ENCODE data around the gene RIF1.

DNA sequence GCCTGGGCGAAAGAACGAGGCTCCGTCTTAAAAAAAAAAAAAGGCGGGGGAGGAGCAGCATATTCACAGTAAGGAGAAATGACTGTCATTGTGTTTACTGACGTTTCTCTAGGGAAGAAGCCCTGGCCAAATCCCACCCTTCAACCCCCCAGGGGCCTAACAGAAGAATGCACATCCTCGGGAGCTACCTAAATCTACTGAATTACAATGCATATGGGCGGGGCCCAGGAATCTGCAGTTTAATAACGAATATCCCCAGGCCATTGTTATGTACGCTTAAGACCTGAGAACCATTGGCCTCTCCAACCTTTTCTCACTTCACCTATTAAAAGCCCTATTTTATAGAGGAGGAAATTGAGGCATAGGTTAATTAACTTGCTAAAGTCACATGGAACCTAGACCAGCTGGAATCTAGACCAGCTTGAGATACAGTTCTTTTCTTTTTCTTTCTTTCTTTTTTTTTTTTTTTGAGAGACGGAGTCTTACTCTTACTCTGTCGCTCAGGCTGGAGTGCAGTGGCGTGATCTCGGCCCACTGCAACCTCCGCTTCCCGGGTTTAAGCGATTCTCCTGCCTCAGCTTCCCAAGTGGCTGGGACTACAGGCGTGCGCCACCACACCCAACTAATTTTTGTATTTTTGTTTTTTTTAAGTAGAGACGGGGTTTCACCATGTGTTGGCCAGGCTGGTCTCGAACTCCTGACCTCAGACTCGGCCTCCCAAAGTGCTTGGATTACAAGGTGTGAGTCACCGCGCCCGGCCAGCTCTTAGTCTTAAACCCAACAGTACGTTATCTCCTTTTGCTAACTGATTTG lies 708 bp upstream of the RIF1 start:
- TF ChIP-seq, protein P1, sequence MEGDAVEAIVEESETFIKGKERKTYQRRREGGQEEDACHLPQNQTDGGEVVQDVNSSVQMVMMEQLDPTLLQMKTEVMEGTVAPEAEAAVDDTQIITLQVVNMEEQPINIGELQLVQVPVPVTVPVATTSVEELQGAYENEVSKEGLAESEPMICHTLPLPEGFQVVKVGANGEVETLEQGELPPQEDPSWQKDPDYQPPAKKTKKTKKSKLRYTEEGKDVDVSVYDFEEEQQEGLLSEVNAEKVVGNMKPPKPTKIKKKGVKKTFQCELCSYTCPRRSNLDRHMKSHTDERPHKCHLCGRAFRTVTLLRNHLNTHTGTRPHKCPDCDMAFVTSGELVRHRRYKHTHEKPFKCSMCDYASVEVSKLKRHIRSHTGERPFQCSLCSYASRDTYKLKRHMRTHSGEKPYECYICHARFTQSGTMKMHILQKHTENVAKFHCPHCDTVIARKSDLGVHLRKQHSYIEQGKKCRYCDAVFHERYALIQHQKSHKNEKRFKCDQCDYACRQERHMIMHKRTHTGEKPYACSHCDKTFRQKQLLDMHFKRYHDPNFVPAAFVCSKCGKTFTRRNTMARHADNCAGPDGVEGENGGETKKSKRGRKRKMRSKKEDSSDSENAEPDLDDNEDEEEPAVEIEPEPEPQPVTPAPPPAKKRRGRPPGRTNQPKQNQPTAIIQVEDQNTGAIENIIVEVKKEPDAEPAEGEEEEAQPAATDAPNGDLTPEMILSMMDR (IDR thresholded peaks at IDR 0.05) = no peak
- no peak for TF ChIP-seq POLR2A (IDR thresholded peaks at IDR 0.05)
- TF ChIP-seq EP300 (IDR thresholded peaks at IDR 0.05) = no peak

Data from upper lobe of left lung (tissue), 4 donors.